ENCODE measurements around the gene EFHC1.

DNA sequence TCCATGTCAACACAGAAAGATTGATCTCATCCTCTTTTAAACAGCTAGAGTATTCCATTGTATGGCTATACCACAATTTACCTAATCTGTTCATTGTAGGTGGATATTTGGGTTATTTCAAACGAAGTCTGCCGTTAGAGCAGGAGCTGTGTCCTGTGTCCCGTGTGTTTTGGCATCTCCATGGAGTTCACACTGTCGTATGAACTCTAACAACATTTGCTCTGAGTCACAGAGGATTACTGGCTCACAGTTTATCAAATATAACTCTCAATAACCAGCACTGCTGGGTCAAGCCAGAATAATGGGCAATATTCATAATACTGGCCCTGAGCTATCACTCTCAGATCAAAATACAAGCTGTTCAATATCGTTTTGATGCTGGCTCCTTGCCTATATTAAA is 140.3 kb downstream of the EFHC1 start:
- TF ChIP-seq, protein P1, sequence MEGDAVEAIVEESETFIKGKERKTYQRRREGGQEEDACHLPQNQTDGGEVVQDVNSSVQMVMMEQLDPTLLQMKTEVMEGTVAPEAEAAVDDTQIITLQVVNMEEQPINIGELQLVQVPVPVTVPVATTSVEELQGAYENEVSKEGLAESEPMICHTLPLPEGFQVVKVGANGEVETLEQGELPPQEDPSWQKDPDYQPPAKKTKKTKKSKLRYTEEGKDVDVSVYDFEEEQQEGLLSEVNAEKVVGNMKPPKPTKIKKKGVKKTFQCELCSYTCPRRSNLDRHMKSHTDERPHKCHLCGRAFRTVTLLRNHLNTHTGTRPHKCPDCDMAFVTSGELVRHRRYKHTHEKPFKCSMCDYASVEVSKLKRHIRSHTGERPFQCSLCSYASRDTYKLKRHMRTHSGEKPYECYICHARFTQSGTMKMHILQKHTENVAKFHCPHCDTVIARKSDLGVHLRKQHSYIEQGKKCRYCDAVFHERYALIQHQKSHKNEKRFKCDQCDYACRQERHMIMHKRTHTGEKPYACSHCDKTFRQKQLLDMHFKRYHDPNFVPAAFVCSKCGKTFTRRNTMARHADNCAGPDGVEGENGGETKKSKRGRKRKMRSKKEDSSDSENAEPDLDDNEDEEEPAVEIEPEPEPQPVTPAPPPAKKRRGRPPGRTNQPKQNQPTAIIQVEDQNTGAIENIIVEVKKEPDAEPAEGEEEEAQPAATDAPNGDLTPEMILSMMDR (IDR thresholded peaks at IDR 0.05; ENCODE audit: poor library complexity, severe bottlenecking) = no peak
- TF ChIP-seq SMC3 (conservative IDR thresholded peaks at IDR 0.05; ENCODE audit: poor library complexity) (no peak), EP300 (conservative IDR thresholded peaks at IDR 0.05; ENCODE audit: poor library complexity, severe bottlenecking) (no peak)
- TF ChIP-seq, protein P2, sequence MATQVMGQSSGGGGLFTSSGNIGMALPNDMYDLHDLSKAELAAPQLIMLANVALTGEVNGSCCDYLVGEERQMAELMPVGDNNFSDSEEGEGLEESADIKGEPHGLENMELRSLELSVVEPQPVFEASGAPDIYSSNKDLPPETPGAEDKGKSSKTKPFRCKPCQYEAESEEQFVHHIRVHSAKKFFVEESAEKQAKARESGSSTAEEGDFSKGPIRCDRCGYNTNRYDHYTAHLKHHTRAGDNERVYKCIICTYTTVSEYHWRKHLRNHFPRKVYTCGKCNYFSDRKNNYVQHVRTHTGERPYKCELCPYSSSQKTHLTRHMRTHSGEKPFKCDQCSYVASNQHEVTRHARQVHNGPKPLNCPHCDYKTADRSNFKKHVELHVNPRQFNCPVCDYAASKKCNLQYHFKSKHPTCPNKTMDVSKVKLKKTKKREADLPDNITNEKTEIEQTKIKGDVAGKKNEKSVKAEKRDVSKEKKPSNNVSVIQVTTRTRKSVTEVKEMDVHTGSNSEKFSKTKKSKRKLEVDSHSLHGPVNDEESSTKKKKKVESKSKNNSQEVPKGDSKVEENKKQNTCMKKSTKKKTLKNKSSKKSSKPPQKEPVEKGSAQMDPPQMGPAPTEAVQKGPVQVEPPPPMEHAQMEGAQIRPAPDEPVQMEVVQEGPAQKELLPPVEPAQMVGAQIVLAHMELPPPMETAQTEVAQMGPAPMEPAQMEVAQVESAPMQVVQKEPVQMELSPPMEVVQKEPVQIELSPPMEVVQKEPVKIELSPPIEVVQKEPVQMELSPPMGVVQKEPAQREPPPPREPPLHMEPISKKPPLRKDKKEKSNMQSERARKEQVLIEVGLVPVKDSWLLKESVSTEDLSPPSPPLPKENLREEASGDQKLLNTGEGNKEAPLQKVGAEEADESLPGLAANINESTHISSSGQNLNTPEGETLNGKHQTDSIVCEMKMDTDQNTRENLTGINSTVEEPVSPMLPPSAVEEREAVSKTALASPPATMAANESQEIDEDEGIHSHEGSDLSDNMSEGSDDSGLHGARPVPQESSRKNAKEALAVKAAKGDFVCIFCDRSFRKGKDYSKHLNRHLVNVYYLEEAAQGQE (IDR thresholded peaks at IDR 0.05; ENCODE audit: borderline replicate concordance) = no peak

Data from neural cell (in vitro differentiated cells).